ELF-1 (cell line): ENCODE measurements around the gene CSK.
A peak's percentile ranks its signal among the peaks of the same experiment; 100 is the strongest.
"Not testable (repeated sequence)": the region's sequence is repeated elsewhere in the genome, so short reads cannot be mapped to it uniquely, and the experiment has no call there.

Experiments used
- DNase-seq: peaks from one replicate; pipeline ENCODE4 v3.0.0-alpha.2; 2016; ENCODE audit warnings: low read depth, low spot score

Gene CSK

GRCh38 chr15:74770211-74770903 lies 11.5 kb upstream of the CSK start:
- no peak for DNase-seq

DNA sequence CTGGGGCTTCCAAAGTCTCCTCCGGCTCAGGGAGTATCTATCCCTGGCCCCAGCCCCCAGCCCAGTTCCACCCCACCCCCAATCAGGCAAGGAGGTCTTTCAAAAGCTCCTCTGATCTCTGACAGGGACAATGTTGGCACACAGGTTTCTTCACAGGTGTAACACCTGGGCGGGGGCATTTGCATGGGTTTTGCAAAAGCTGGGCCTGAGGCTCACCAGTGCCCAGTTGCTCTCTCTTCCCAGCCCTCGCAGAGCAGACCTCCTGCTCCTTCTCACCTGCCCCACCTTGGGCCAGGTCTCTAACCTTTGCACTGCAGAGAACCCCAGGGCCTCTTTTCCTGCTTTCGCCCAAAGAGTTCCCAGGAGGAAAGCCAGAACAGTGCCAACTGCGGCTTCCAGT lies 8.6 kb upstream of the CSK start:
- no peak for DNase-seq

GRCh38 chr15:74773731-74774252 lies 8.1 kb upstream of the CSK start:
- DNase-seq: peak; percentile 80

- no peak for DNase-seq
Measured at GRCh38 chr15:74775132-74775562, 6.7 kb upstream of the CSK start.

DNA sequence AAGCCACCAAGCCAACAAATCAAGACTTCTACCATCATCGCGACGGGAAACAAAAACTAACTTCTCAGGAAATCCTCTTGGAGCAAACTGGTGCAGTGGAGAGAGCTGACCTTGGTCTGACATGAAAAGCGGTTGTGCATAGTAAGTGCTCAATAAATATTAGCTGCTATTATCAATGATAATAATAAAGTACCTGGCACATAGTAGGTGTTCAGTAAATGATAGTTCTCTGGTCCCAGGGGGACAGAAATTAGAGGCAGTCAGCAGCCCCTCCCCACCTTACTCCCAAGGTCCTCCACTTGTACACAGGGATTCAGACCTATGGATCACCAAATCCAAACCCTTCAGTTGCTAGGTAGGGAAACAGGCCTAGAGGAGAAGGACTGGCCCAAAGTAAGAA lies 6.0 kb upstream of the CSK start:
- no peak for DNase-seq

DNA sequence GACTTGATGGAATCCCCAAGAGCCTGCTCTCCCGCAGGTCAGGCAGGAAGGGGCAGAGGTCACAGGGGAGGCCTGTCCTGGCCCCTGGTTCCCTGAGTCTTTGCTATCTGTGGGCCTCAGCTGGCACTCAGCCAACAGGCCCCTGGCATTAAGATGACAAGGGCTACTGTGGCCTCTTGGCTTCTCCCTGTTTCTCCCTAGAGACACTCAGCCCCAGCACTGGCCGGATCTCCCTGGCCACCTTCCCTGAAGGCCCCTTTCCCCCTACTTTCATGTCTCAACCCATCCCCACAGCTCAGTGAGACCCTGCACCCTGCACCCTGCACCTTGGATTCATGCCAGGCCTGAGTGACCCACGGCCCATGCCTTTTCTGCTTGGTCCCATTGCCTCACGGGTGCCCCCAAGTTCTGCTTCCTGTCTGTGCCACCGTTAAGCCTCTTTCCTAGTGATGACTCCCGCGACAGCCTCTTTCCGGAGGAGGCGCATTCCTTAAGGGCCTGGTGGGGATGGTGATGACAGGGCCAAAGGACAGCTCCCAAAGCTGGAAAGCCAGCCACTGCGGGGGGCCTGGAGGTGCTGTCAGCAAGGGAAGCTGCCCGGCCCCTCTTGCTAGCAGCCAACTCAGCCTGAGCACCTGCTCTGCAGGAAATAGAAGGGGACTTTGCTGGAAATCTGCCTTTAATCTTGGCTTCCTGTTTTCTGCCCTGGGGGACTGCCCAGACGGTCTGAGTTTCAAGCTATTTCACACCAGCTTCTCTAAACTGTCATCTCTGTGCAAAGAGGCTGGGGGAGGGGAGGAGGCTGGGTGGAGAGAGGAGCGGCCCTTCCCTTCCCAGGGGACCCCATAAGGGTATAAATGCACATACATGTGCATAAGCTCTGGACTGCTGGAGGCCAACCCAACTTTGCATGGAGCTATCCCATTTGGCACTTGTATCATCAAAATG lies 4.8 kb upstream of the CSK start:
- peak; percentile 93 for DNase-seq

DNA sequence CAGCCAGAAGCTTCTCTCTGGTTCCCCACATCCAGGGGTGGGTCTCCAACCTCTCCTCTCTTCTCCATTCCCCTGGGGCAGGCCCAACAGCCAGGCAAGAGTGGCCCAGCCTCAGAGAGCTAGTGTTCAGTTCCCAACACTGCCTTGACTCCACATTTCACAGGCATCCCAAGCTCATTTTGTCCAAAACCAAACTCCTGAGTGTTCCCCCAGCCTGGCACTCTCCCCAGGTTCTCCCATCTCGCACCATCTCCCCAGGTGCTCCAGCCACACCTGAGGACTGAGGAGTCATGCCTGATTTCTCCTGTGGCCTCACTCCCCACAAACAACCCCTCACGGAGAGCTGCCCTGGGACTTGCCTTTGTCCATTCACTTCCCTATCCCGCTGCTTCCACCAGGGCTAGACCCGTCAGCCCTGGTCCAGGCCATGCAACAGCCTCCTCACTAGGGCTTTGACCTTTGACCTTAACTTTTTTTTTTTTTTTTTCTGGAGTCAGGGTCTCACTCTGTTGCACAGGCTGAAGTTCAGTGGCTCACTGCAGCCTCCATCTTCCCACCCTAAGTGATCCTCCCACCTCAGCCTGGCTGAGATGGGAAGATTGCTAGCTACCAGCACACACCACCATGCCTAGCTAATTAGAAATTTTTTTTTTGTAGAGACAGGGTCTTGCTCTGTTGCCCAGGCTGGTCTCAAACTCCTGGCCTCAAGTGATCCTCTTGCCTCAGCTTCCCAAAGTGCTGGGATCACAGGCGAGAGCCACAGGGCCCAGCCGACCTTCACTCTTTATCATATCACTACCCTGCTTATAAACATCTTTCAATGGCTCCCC lies 3.9 kb upstream of the CSK start:
- no peak for DNase-seq

DNA sequence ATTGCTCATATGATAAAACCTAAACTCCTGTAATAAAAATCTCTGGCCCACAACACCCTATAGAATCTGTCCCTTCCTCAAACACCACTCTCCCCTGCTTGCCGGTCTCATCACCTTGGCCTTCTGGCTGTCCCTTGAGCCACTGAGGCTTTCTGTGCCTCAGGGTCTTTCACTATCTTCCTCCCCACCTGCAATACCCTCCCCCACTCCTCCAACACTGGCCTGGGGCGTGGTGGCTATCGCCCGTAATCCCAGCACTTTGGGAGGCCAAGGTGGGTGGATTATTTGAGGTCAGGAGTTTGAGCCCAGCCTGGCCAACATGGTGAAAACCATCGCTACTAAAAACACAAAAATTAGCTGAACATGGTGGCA lies 3.3 kb upstream of the CSK start:
- DNase-seq: no peak

DNA sequence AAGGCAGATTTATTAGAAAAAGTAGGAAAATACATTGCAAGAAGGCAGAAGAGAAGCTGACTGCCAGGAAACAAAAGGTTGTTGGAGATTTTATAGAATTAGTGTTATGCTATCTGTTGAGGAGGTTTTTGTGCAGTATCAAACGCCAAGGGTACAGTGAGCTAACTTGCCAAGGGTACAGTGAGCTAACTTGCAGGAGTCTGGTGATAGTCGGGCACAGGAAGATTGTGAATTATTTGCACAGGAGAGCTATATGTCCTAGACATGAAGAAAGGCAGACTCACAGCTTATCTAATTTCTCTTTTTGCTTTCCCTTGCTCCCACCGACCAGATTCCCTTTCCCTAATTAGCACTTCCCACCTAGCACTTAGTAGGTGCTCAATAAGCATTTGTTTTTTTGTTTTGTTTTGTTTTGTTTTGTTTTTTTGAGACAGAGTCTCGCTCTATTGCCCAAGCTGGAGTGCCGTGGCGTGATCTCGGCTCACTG lies 2.7 kb upstream of the CSK start:
- DNase-seq: no peak

- no peak for DNase-seq
Measured at GRCh38 chr15:74780523-74781430, 1.1 kb upstream of the CSK start.

DNA sequence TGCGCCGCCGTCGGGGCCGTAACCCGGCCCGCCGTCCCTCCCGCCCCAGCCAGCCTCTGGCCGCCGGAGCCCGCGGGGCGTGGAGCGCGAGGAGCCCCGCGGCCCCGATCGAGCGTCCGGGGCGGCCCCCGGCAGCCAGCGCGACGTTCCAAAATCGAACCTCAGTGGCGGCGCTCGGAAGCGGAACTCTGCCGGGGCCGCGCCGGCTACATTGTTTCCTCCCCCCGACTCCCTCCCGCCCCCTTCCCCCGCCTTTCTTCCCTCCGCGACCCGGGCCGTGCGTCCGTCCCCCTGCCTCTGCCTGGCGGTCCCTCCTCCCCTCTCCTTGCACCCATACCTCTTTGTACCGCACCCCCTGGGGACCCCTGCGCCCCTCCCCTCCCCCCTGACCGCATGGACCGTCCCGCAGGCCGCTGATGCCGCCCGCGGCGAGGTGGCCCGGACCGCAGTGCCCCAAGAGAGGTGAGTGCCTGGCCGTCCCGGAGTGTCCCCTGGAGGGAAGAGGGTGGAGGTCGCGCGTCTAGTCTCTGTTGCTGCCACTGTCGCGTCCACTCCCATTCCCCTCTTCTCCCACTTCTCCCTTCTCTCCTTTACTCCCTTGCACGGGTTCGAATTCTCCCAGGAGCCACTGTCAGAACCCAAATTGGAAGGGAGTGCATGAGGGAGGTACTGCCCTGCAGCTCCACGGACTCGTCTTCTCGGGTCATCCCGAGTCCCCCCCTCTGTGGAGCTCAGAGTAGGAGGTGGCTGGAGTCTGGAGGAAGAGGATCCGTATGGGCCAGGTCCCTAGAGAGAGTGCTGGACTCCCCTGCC lies 585 bp downstream of the CSK start:
- DNase-seq: no peak

DNA sequence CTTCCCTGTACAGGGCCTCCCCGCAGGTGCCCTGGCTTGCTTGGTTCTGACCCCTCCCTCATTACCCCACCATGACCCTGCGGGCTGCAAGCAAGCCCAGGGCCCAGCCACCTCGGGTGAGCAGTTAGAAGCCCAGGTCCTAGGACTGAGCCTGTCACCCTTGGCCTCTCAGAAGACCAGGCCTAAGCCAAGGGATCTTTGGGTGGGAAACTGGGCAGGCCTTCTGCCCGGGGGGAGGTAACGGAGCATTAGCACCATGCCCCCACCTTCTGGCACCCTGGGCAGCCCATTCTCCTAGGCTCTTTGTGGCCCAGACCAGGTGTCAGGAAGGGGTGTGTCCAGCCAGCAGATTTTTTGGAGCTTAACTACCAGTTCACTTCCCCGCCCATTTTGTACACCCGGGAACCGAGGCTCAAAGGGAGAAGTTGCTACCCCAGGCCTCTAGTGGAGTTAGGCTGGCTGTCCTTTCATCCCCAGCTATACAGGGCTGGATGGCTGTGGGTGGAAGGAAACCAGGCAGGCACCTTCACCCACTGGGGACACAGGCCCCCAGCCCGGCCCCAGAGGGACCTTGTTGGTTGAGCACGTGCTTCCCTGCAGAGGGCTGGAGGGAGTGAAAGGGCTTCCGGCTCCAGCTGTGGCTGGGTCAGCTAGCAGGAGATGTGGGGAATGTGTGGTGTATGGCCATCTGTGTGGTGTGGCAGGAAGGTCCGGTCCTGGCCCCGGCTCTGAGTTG lies 1.4 kb downstream of the CSK start:
- no peak for DNase-seq

DNA sequence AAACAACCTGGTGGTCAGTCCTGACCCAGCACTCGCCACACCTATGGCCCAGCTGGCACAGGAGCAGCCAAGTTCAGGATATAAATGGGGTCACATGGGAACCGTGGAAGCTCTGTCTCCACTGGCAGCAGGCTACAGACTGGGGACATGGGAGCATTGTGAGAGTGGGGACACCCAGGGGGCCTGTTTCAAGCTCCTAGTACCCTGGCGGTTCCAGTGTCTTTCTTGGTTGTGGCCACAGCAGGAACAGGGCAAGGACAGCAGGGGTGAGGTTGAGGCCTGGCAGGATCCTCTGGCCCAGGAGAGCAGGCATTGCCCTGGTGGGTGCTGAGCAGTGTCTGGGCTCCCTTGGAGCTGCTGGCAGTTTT lies 1.9 kb downstream of the CSK start:
- DNase-seq: no peak

- DNase-seq: no peak
Measured at GRCh38 chr15:74784426-74785193, 2.7 kb downstream of the CSK start.

DNA sequence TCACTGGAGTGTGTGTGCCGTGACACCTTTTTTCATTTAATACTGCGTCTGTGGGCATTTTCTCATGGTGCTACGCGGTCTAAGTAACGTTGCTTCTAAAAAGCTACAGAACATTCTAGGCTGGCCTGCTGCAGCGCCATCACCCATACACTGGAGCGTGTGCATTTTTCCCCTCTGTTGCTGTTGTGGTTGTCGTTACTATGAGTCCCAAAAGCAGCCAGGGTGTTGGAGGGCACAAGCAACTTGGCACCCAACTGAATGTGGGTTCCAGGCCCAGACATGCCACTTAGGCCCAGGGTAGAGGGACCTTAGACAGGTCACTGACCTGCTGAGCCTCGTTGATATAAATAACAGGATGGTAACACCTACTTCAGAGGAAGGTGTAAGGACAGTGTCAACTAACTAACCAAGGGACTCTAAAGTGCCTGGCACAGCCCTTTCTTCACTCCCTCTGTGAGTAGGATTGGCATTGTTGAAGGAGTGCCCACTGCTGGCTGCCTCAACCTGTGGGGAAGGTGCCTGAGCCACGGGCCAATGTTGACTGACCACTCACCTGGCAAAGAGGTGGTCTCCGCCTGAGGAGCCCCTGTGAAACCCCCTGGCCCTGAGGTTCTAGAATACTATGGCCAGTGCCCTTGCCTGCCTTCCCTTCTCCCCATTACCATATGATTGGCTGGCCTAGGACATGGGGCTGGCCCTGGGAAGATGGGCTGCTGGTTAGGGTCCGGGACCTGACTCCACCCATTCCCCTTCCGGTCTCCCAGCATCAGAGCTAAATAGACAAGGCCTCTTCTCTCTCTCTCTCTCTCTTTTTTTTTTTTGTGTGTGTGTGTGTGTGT lies 3.5 kb downstream of the CSK start:
- no peak for DNase-seq

- not testable (repeated sequence) for DNase-seq
Measured at GRCh38 chr15:74786081-74786480, 4.2 kb downstream of the CSK start.

- DNase-seq: no peak
Measured at GRCh38 chr15:74786551-74787165, 4.8 kb downstream of the CSK start.
